Nucleus accumbens (tissue), 56 donors: Measurements from ENCODE around the gene TBC1D1.
A peak's percentile ranks its signal among the peaks of the same experiment; 100 is the strongest.

ENCODE experiments used
- DNase-seq, 56 donors: peaks; one replicate each; lab custom pipeline; 2025; lab: John Stamatoyannopoulos, UW

The TBC1D1 gene

GRCh38 chr4:38154681-38155588 is 264.1 kb downstream of the TBC1D1 start:
- no peak for DNase-seq

- DNase-seq: no peak
These were observed 264.9 kb downstream of the TBC1D1 start for GRCh38 chr4:38155589-38156294.

- no peak for DNase-seq
These were observed 266.7 kb downstream of the TBC1D1 start for GRCh38 chr4:38157592-38157991.

GRCh38 chr4:38160487-38161207 is 269.8 kb downstream of the TBC1D1 start:
- DNase-seq: no peak

DNA sequence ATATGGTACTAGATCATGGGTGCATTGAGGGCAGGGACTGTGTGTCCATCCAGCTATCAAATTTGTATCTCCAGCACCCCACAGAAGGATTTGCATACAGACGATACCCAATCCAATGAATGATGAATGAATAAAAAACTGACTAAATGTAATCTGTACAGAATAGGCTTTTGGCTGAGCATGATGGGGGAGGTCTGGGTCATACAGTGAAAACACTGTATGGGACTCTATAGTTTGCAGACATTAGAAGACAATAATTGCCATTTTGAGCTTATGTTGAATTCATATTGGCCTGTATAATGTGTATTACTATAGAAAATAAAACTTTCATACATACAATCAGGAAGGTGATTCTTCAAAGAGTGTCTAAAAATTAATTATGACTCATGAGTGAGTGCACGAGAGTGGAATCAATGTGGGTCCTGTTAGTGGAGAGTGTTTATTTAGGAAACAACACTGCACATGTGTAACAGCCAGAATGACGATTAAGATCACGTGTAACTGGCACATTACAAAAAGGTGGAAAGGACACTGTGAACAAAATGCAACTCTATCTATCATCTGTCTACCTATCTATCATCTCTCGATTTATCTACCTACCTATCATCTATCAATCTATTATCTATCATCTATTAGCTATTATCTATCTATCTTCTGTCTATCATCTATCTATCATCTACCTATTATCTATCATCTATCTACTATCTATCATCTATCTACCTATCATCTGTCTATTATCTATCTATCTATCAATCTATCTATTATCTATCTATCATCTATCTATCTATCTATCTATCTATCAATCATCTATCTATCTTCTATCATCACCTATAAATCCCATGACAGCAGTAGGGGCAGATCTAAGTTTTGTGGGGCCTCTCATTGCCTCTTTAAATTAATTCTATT is 270.6 kb downstream of the TBC1D1 start:
- DNase-seq: no peak

DNA sequence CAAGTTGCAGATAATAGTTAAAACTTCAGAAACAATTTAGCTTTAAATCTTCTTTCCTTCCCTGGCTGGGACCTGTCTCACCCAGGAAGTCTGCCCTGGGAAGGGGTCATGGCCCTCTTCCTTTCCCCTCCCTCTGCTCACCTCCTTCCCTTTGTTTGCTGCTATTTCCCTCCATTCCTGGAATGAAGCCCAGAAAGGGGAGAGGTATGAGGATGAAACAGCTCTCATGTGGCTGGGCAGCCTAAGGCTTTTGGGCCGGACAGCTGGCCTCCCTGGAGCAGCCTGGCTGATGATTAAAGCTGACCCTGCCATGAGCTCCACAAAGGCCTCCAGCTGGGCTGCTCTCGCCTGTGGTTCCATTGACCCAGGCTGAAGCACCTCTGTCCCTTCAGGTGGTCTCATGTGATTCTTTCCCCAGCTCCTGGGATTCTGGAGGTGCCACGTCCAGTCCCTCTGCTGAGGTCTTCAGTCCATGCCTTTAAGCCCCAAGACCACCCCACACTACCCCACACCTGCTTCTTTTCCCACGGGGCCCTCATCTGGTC is 271.4 kb downstream of the TBC1D1 start:
- DNase-seq: no peak

DNA sequence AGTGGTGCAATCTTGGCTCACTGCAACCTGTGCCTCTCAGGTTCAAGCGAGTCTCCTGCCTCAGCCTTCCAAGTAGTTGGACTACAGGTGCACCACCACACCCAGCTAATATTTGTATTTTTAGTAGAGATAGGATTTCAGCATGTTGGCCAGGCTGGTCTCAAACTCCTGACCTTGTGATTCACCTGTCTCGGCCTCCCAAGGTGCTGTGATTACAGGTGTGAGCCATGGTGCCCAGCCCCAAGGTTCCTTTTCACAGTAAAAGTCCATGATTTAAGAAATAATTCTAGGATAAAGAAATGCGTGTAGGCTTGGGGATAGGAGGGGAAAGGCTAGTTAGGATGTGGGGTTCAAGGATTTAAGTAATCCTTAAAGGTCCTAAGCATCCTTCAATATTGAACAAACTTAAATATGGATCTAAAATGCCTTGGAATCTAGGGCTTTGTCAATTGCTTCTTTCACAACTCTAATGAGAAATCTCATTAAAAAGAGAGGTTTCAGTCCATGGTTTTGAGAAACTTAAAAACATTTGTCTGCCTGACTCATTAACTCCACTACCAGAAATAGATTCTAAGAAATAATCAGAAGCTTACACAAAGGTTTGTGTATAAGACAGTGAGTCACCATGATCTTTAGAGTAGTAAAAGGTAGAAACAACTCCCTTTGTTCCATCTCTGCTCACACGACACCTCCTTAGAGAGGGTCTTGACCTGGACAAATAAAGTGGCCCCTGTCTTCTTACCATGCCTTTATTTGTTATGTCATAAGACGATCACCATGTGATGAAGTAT is 272.5 kb downstream of the TBC1D1 start:
- DNase-seq: no peak

- no peak for DNase-seq
These were observed 273.5 kb downstream of the TBC1D1 start for GRCh38 chr4:38164346-38164745.

GRCh38 chr4:38166082-38166481 is 275.2 kb downstream of the TBC1D1 start:
- DNase-seq: no peak

- peak in 13 of 56 donors; percentile 5 to 66 (median 34) for DNase-seq
These were observed 275.9 kb downstream of the TBC1D1 start for GRCh38 chr4:38166768-38167167.

DNA sequence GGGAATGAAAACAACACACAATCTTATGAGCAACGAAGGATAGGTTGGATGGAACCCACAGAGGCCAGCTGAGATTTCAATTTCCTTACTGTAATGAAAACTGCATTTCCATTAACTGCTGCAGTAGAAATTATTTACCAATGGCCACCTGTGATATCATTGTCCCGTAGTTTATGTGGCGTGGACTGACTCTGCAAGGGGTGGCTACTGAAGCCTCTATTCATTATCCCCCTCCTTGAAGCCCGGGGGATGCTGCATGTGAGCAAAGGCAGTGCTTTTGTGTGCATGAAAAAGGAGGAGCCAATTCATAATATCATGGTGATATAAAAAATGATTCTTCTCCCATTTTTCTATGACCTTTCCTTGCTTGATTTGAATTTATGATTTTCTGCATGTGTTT is 277.1 kb downstream of the TBC1D1 start:
- no peak for DNase-seq

GRCh38 chr4:38169524-38169923 is 278.6 kb downstream of the TBC1D1 start:
- peak in 1 of 56 donors; percentile 12 for DNase-seq

- DNase-seq: no peak
These were observed 279.7 kb downstream of the TBC1D1 start for GRCh38 chr4:38170338-38171169.

- no peak for DNase-seq
These were observed 281.2 kb downstream of the TBC1D1 start for GRCh38 chr4:38172078-38172477.

DNA sequence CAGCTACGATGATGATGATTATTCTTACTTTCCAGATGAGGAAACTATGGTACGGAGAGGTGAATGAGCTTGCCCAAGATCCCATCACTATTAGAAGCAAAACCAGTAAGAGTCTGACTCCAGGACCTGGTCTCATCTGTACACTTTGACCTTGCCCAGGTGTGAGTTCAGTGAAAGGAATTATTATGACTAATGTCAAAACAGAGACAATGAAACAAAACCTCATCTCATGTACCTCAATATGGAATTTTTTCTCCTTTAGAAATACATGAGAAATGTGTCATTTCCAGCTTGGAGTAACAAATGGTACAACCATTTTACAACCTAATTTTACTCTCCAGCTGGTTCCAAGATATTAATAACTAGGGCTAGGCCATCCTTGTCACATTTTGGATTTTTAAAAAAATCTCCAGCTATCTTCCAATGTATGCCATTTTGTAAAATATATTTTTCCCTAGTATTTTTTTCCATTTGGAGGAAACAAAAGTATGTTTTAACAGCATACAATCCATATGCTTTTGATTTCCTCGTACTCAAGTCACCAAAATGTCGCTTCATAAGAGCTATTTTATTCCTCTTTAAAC is 283.1 kb downstream of the TBC1D1 start:
- DNase-seq: no peak

DNA sequence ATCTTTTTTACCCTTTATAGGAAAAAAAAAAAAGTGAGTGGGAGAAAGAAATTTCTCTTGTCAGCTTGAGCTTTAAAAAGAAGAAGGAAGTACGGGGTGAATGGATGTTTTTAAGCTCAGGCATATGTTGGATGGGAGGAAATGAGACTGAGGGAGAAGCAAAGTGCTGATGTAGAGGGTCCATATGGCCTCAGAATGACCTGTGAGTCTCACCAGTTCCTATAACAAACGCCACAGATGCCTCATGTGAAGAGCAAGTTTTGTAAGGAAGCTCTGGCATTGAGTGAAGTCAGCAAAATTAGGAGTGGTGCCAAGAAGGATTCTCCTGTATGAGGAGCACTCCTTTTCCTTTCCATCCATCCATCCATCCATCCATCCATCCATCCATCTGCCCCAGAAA is 283.9 kb downstream of the TBC1D1 start:
- peak in 4 of 56 donors; percentile 5 to 16 (median 10) for DNase-seq

GRCh38 chr4:38176165-38176564 is 285.3 kb downstream of the TBC1D1 start:
- no peak for DNase-seq
